Measurements from ENCODE around the gene HMGB3.
"Not testable (repeated sequence)": the region's sequence is repeated elsewhere in the genome, so short reads cannot be mapped to it uniquely, and the experiment has no call there.

HMGB3 gene

DNA sequence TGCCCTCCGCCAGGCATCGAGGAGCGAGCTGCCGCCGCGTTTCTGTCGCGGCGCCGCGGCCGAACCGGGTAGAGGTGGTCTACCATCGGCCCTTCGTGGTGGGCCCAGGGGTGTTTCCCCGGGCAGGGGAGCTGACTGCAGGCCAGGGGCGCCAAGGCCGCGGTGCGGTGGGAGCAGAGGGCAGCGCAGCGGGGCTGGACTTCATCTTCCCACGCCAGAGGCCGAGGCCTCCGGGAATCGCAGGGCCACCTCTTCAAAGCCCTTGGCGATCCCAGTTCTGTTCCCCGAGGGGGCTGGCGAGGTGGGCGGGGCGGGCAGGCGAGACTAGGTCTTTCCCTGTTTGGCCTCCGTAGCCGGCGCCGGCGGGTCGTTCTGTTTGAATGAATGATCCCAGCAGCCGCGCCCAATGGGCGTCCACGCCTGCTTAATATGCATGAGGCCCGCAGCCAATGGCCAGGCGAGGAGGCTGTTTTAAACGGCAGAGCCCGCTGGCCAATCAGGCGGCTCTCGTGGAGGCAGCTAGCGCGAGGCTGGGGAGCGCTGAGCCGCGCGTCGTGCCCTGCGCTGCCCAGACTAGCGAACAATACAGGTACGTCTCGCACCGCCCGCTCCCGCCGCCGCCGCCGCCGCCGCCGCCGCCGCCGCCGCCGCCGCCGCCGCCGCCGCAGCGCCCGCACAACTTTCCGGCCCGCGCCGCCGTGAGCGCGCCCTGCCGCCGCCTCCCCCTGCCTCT is at the start of gene HMGB3:
HMGB3 (plus strand) TSS at position 548 of the 733 bp plus-strand sequence. CDS start 2,265 bp downstream, outside the sequence.
- FAIRE-seq: peak; percentile 97

DNA sequence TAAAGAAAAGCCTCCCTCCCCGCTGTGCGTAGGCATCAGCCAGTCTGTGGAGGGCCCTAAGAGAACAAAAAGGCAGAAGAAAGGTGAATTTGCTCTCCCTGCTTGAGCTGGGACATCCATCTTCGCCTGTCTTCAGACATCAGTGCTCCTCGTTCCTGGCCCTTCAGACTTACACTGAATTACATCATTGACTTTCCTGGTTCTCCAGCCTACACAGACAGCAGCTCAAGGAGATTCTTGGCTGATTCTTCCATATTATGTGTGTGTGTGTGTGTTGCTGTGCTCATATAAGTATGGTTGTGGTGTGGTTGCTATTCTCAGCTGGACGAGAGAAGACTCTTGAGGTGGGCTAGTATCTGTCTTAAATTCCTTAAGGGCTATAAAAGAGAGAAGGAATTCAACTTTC is 49.2 kb upstream of the HMGB3 start:
- no peak for FAIRE-seq

DNA sequence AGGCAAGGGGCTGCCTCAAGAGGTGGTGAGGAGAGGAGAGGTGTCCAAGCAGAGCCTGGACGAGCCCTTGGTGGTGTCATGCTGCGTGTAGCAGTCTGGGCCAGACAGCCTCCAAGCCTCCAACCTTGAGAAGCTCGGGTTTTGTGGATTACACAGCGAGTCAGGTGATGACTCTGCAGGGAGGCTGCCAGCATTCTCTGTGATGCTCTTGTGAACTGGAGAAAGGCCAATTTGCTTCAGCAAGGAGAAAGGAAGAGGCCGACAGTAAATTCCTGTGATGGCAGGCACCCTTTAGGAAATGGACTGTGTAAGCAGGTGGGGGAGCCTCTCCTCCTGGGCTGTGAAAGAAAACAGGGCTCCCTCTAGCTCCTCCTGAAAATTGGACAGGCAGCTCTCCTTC is 48.7 kb upstream of the HMGB3 start:
- no peak for FAIRE-seq

DNA sequence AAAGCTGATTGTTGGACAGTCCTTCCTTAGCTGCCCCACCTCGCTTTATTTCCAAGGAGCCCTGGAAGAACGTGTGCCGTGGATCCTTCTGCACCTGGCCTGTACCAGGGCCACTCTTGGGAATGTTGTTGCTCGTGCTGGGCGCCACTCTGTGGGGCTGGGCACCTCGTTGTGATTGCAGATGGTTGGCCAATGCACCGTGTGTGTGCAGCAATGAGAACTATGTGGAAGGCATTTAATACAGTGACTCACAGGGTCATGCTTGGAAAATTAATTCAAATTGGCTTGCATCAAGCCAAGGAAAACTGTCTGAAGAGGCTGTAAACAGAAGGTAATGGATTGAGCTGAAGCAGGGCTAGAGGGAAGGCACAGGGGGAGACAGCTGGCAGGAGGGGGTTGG is 47.7 kb upstream of the HMGB3 start:
- FAIRE-seq: no peak

DNA sequence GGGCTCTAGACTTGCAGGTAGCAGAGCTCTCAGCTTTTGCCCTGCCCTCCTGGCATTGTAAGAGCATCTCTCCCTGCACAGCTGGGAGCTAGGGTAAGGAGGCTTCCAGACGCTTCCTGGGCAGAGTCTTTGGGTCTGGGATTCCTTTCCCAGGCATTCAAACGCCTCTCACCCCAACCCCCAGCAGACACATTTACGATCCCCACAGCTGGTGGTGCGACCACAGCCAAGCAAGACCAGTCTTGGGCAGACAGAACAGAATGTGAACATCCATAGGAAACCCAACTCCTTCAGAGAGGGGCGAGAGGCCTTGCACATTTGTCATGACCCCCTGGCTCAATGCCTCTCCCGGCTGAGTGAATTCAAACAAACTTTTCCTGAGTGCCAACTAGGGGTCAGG is 46.6 kb upstream of the HMGB3 start:
- FAIRE-seq: no peak

DNA sequence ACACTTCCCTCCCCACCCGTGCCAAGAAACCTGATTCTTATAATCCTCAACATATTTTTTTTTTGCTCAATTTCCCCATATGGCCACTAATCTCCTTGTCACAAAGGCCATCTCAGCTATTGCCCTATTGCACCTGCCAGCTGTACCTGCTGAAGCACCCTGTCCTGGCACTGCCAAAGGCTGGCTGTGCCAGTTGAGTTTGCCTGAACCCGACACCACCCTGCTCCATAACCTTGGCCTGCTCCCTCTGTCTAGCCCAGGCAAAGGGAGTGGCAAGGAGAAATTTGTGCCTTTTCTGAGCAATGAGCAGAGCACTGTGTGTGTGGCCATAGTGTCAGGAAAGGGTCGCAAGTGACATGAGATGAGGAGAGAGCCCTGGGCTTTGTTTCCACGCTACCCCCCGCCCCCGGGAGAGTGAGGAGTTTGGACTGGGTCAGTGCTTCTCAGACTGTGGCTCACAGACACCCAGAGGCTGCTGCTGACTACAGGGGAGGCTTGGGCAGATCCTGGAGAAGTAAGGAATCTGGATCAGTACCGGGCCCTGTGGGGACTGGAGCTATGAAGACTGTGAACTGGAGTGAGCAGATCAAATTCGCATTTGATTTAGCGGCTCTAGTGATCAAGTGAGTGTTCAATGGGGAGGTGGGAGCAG is 42.2 kb upstream of the HMGB3 start:
- no peak for FAIRE-seq

DNA sequence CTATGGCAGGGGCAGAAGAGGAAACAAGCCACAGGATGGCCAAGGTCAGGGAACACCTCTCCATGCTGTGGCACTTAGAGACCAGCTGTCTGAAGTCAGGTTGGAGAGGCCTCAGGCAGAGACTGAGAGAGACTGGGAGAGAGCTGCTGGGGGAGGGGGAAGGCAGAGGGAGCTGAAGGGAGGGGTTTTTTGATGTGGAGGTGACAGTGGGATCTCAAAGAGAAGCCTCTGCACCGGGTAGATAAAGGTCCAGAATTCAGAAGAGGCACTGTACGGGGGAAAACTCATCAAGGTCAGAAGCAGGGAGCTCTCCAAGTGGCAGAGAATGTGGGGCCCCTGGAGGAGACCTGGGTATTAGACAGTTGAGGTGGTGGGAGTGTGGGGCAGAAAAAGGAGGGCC is 41.6 kb upstream of the HMGB3 start:
- FAIRE-seq: no peak

DNA sequence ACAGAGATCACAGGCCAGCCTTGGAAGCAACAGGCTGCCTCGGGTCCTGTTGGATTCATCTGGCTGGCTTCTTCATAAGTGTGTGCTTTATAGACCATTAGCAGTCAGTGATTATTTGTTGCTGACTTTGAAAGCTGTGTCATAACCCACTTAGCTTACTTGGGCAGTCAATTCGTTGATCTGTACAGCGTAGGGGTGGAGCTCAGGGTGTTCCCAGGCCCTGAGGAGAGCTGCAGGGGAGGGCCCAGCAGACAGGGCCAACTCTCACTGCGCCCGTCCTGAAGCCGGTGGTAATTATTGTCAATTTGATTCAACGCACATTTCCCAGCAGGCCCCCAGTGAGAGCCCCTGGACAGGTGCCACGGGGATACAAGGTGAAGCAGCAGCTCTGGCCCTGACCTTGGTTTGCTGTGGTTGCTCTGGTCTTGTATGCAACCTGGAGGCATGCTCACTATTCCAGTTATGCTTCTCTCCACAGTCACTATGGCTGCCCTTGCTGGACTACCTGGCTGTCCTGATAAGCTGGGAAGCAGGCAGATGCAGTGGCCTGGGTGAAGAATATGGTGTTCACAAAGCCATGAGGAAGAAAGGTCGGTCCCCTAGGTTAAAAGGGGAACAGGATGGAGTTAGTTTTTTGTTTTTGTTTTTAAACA is 40.1 kb upstream of the HMGB3 start:
- FAIRE-seq: no peak

DNA sequence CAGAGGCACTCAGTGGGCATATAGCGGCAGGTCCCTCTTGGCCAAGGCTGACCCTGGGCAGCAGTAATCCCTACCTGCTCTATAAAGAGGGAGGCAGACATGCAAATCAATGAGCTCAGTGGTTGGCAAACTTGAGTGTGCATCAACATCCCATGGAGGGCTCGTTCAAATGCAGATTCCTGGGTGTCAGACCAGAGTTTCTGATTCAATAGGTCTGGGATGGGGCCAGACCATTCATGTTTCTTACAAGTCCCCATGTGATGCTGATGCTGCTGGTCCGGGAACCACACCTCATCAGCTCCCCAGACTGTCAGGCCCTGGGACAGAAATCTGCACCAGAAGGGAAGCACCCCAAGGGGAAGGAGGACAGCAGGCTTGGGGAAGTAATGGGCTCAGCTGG is 38.9 kb upstream of the HMGB3 start:
- FAIRE-seq: no peak

DNA sequence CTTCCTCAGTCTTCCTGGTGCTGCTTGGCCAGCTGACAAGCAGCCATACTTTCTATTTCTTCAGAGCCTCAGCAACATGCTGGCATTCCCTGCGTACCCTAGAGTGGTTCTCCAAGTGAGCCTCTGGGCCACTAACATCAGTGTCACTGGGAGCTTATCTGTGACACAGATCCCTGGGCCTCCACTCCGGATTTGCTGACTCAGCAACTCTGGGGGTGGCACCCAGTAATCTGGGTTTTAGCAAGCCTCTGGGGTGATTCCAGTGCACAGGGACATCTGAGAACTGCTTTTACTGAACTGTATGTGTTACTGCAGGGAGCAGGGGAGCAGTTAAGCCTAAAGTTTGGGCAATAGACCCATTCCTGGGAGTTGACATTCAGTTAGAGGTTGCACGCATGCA is 28.2 kb upstream of the HMGB3 start:
- FAIRE-seq: no peak

DNA sequence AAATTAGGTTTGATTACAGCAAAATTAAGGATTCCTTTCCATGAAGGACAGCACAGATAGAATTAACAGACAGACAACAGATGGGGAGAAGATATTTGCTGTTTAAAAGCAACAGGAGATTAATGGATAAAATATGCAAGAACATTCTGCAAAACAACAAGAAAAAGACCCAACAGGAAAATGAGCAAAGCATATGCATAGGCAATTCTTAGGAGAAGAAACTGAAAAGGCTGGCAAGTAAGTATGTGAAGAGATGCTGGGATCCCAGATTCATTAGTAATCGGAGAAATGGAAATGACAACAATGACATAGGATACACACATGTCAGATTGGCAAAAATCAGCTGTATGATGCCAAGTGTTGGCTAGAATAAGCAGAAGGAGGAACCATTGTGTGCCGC is 27.5 kb upstream of the HMGB3 start:
- FAIRE-seq: no peak

DNA sequence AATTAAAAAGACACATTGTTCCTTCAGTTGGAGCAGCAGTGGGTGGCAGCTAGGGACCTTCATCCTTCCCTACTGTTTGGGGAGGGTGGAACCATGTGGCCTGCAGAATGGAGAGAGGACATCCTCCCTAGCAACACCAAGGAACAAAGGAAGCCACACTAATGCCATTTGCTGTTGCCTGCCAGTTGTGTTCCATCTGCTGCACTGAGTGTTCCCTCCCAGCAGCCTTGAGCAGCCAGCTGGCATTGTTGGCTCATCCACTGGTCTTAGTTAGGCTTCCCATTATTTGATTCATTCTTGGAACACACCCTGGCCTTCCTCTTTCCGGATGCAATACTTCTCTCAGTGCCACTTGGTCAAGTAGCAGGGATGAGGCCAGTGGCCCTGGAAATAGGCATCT is 25.0 kb upstream of the HMGB3 start:
- no peak for FAIRE-seq

DNA sequence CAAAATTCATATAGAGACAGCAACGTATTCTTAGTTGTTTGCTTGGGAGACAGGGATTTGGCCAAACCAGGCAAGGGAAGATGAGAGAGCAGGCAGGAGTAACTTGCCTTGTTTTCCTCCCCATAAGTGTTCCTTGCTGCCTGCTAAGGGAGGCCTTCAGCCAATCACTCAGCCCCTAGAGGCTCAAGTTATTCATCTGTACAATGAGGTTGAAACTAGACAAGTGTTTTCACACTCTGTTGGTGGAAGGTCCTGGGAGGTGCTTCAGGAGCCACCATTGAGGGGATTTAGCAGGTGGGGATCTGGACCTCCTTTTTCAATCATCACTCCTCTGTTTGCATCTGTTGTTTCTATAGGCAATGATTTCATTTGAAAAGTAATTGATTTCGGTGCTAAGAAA is 23.6 kb upstream of the HMGB3 start:
- no peak for FAIRE-seq

DNA sequence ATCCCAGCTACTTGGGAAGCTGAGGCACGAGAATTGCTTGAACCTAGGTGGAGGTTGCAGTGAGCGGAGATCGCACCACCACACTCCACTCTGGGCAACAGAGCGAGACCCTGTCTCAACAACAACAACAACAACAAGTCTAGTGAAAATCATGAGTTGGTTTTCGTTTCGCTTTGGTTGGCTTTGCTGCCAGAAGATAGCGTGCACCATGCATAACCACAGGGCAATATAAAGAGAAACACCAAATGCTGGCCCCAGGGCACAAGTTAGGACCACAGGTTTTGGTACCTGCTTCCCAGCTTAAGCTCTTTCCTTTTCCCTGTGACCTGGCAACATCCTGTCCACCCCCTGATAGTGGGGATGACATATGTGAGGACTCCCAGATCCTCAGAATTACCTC is 21.5 kb upstream of the HMGB3 start:
- no peak for FAIRE-seq

DNA sequence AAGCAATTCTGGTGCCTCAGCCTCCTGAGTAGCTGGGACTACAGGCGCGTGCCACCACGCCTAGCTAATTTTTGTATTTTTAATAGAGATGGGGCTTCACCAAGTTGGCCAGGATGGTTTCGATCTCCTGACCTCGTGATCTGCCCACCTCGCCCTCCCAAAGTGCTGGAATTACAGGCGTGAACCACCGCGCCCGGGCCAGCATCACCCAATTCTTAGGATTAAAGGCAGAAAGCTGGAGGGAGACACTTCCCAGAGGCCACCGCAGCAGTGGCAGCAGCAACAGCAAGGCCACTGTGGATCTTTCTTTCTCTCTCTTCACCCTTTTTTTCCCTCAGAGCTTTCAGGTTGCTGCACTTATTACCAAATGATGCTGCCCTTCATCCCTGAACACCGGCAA is 18.7 kb upstream of the HMGB3 start:
- not testable (repeated sequence) for FAIRE-seq

DNA sequence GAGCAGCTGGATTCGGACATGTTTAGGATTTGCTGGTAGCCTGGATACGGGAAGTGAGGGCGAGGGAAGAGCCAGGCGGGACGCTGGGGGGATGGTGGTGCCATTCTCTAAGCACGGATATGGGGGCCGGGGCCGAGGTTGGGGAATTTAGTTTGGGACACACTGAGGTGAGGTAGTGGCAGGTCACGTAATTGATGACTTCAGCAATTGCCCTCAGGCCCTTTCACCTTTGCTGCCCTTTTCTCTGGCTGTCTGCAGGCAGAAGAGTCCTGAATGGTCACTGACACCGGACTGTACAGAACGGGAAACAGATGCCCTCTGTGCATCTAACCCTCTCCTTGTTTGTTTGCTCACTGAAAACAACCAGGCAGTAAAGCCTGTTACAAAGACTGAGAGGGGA is 16.9 kb upstream of the HMGB3 start:
- FAIRE-seq: no peak

DNA sequence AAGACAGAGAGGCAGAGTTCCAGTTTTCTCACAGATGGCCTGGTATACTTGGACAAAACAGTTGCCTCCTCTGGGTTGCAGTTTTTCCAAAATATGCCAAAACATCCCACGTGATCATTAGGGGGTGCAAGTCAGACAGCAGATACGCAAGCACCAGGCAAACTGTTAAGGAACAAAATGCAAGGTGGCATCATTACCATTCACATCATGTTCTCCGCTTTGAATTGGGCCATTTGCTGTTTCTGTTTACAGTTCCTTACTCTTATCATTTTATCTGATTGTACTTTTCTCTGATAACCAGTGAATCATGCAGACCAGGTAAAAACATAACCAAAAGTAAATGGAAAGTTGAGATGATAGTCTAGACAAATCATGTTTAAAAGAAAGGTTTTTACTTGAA is 16.4 kb upstream of the HMGB3 start:
- FAIRE-seq: no peak

DNA sequence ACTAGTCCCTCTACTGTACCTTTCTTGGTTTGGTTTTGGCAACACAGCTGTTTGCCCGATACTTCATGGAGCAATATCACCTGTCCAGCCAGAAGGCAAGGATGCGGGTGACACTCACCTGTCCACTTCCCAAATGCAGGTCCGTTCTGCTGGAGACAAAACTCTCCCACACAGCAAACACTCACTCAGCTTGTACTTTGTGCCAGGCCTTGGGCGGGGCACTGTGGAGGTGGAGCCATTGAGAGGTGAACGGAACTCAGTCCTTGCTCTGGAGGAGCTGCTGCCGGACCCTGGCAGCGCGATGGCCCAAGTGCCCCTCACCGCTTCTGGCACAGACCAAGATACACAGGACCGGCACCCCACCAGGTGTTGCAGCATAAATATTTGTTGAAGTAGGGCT is 15.3 kb upstream of the HMGB3 start:
- FAIRE-seq: no peak

DNA sequence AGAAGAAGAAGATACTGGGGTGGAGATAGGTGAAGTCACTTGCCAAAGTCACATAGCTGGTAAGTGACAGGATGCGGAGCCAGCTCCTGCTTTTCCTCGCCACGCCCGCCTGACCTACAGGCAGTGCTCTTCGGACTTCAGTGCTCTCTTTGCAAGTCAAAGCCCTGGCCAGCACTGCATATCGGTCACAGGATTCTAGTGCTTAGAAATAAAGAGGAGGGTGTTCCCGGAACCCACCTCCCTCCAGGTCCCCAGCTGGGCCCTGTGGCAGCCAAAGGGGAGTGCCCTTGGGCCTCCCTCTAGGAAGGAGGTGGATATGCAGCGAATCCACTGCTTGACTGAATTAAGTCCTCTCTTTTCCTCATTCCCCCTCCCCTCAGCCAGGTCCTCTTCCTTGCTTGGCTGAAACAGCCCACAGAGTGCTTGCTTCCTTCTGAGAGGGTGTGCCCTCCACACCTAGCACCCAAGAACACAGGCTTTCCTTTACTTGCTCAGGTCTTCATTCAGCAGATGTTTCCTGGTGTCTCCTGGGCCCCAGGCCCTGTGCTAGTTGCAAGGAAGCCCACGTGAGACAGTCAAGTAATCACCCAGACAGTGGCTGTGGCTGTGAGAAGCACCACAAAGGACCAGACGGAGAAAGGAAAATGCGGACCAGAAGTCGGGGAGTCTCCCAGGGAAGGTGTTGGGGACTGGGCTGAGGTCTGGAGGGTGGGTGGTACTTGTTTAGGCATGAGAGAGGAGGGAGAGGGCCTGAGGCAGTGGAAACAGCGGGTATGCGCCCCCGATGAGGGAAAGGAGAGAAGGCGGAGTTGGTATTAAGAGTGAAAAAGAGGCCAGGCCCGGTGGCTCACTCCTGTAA is 14.0 kb upstream of the HMGB3 start:
- no peak for FAIRE-seq

DNA sequence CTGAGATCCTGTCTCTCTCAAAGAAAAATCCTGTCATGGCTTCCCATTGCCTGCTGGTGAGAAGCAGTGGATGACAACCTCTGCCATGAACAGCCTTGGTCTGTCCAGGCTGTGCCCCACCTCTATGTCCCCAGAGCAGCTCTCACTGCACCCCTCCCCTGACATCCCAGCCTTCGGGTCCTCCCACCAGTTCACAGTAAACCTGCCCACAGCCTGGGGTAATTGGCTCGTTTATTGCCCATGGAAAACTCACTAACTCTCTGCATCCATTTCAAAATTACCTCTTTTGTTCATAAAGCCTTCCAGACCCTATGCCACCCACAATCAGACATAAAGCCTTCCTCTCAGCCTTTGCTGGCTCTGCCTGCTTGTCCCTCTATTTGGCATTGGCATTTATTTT is 10.7 kb upstream of the HMGB3 start:
- no peak for FAIRE-seq

DNA sequence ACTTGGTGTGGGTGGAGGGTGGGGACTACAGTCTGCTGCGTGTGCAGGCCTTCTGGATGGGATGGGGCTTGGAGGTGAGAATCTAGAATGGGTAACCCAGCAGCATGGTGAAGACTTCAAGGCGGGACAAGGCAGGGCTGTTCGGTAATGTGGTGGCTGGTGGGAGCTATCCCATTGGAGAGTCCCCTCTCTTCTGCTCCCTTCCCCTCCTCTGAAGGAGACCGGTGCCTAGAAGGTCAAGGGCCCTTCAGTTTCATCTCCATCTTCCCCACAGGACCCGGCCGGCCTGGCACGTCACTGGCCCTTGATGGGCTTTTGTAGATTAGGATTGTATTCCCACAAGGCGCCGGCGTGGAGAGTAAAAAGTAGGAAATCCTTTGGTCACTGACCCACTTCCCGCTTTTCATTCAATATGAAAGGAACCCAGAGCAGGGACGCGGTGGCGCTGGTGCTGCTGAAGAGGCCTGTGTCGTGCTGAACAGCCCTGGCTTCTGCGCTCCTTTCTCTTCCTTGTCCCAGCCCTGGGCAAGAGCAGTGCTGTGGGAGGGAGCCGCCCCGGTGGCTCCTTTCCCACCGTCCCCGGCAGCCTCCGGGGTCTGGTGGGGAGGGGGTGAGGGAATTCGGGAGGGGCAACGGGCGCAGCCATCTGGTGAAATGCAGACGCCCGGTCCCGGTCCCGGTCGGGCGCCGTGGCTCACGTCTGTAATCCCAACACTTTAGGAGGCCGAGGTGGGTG is 7.3 kb upstream of the HMGB3 start:
- no peak for FAIRE-seq

DNA sequence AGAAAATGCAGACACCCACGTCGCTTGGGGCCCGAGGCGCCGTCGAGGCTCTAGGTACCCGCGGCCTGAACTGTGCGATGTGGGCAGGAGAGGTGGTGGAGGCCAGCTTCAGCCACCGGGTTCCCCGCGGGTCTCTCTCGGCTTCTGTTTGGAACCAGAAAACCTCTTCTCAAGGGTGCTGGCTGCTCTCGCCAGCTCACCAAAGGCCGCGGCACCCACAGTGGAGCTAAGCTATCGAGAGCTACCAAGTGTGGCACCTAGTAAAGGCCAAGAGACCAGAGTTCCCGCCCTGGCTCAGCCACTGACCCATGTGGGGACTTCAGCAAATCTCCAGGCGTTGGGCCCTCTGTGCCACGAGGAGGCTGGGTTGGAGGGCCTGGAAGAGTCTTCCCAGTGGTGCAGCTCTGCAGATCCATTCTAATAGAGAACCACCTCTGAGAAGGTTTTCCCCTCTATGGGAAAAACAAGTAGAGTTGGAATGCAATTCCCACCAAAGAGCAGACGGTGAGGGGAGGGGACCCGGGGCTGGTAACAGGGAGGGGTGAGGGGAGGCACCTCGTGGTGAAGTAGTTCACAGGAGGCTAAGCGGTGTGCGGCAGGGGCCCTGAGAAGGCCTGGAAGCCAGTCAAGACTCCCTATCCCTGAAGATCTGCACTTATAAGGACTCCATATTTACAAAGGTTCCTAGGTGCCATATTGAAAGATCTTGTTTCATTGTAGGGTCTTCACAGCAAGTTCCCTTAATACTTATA is 5.5 kb upstream of the HMGB3 start:
- FAIRE-seq: no peak
